ENCODE measurements around the gene SPO11.

SPO11 gene

DNA sequence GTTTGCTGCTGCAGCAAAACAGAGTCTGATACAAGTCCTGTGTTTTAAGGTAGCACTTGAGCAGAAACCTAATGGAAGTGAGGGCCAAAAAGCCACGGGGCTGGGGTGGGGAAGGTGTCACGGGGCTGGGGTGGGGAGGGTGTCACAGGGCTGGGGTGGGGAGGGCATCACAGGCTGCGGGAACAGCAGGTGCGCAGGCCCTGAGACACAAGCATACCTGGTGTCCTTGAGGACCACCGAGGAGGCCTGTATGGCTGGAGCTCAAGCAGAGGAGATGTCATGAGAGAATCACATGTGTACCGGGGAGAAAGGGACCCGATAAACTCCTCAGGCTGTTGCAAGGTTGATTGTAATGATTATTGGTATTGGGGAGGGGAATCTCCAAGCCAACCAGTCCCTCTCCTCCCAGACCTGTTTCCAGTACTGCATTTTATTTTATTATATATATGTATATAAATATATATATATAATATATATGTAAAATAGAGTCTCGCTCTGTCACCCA, 13.6 kb upstream of the SPO11 start:
- no peak overlapping the region for H3K4me3 ChIP-seq (ENCODE audit: low read depth, low read length)
- TF ChIP-seq, protein P1, sequence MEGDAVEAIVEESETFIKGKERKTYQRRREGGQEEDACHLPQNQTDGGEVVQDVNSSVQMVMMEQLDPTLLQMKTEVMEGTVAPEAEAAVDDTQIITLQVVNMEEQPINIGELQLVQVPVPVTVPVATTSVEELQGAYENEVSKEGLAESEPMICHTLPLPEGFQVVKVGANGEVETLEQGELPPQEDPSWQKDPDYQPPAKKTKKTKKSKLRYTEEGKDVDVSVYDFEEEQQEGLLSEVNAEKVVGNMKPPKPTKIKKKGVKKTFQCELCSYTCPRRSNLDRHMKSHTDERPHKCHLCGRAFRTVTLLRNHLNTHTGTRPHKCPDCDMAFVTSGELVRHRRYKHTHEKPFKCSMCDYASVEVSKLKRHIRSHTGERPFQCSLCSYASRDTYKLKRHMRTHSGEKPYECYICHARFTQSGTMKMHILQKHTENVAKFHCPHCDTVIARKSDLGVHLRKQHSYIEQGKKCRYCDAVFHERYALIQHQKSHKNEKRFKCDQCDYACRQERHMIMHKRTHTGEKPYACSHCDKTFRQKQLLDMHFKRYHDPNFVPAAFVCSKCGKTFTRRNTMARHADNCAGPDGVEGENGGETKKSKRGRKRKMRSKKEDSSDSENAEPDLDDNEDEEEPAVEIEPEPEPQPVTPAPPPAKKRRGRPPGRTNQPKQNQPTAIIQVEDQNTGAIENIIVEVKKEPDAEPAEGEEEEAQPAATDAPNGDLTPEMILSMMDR (IDR thresholded peaks at IDR 0.05; ENCODE audit: insufficient read depth, low read depth, low read length, missing control alignments) = no peak
- no peak for DNase-seq (ENCODE audit: low read depth)

DNA sequence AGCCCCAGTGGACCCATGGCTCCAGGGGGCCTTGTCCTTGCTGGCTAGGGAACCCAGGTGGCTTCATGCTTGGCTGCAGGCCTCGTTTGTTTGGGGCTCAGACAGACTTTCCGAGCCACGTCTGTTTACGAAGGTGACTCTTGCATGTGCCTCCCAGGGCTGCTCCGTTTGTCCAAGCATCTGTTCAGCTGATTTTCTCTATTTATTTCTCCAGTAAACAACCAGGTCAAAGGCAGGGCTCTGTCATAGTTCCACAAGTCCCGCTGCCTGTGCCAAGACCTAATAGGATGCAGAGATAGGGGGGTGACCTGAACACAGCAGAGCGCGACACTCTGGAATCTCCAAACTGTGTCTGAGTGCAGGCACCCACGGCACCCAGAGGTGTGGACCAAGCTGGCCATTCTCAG, 12.8 kb upstream of the SPO11 start:
- DNase-seq (ENCODE audit: low read depth) = no peak
- H3K4me3 ChIP-seq (ENCODE audit: low read depth, low read length) = no peak overlapping the region
- TF ChIP-seq, protein P1 (IDR thresholded peaks at IDR 0.05; ENCODE audit: insufficient read depth, low read depth, low read length, missing control alignments) = no peak

GRCh38 chr20:57317316-57317788, 12.3 kb upstream of the SPO11 start:
- TF ChIP-seq, protein P1 (IDR thresholded peaks at IDR 0.05; ENCODE audit: insufficient read depth, low read depth, low read length, missing control alignments) = no peak
- no peak for DNase-seq (ENCODE audit: low read depth)
- H3K4me3 ChIP-seq (ENCODE audit: low read depth, low read length) = no peak overlapping the region

GRCh38 chr20:57317789-57318371, 11.7 kb upstream of the SPO11 start:
- no peak overlapping the region for H3K4me3 ChIP-seq (ENCODE audit: low read depth, low read length)
- TF ChIP-seq, protein P1 (IDR thresholded peaks at IDR 0.05; ENCODE audit: insufficient read depth, low read depth, low read length, missing control alignments) = no peak
- no peak for DNase-seq (ENCODE audit: low read depth)

DNA sequence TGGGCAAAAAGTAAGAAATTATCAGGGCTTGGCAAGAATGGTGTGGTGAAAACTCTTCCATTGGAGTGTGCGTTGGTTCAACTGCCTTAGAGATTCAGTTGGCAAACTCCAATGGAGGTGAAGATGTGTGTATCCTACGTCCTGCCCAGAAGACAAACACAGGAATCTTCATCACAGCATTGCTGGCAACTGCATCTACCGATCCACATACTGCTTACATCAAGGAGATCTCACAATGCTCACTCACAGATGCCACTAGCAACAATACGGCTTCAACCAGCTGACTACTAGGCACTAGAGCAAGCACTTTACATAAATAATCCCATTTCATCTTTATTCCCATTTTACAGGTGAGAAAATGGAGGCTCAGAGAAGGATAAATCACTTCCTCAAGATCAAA, 10.0 kb upstream of the SPO11 start:
- DNase-seq (ENCODE audit: low read depth) = no peak
- H3K4me3 ChIP-seq (ENCODE audit: low read depth, low read length) = no peak overlapping the region
- TF ChIP-seq, protein P1 (IDR thresholded peaks at IDR 0.05; ENCODE audit: insufficient read depth, low read depth, low read length, missing control alignments) = no peak

- no peak overlapping the region for H3K4me3 ChIP-seq (ENCODE audit: low read depth, low read length)
- TF ChIP-seq, protein P1 (IDR thresholded peaks at IDR 0.05; ENCODE audit: insufficient read depth, low read depth, low read length, missing control alignments) = no peak
- no peak for DNase-seq (ENCODE audit: low read depth)
These were observed 9.2 kb upstream of the SPO11 start for GRCh38 chr20:57320358-57320757.

DNA sequence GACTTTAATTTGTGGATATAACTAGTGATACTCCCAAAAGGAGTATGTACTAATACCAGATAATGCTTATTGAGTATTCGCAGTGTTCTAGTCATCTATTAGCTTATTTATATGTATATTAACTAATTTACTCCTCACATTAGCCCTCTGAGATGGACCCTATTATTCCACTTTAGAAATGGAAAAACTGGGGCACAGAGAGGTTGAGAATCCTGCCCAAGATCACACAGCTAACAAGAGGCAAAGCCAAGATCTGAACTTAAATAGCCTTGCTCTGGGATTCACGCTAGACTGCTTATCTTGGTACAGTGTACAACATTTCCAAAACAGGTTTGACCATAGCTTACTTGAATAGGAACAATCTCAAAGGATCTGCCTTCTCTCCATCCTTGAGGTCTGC, 8.5 kb upstream of the SPO11 start:
- TF ChIP-seq, protein P1 (IDR thresholded peaks at IDR 0.05; ENCODE audit: insufficient read depth, low read depth, low read length, missing control alignments) = no peak
- no peak overlapping the region for H3K4me3 ChIP-seq (ENCODE audit: low read depth, low read length)
- DNase-seq (ENCODE audit: low read depth) = no peak

Data from GM12865 (cell line).